Keratinocyte (primary cell): Measurements from ENCODE around the gene FAM229A. TPM values are rescaled to one million over a fixed set of nuclear protein-coding genes. Genes with fewer than 3 reads are reported as not detected.

Experiments
- DNase-seq: peaks from one replicate; pipeline ENCODE4 v3.0.0-alpha.2; 2011; ENCODE audit warnings: low read depth, missing footprints, low spot score
- FAIRE-seq: peaks from 2 replicates; lab custom pipeline; 2011; peaks lifted over from hg19 to GRCh38; lab: Jason Lieb, UNC
- H2AFZ ChIP-seq: 2 replicates; pipeline ENCODE4 v1.6.0; 2012; ENCODE audit warnings: low read length, control low read depth, inconsistent platforms; ENCODE audit not compliant: control insufficient read depth
- H3K27ac ChIP-seq: 2 replicates; pipeline ENCODE4 v1.5.1; 2011; ENCODE audit warnings: low read length; ENCODE audit not compliant: control insufficient read depth, insufficient read depth
- H3K27me3 ChIP-seq: 3 replicates; pipeline ENCODE4 v1.6.0; 2011; ENCODE audit warnings: low read length; ENCODE audit not compliant: control insufficient read depth, insufficient read depth; ENCODE audit errors: extremely low read depth
- H3K36me3 ChIP-seq, 2 experiments: 2 replicates in 1 of 2; 3 replicates in 1 of 2; pipeline ENCODE4 v1.5.1; 2011; ENCODE audit warnings: low read length in 2 of 2, mild to moderate bottlenecking in 1 of 2; ENCODE audit not compliant: control insufficient read depth in 2 of 2, insufficient read depth in 2 of 2; ENCODE audit errors: extremely low read depth in 1 of 2
- H3K4me1 ChIP-seq: 3 replicates; pipeline ENCODE4 v1.5.1; 2011; ENCODE audit warnings: low read length; ENCODE audit not compliant: control insufficient read depth, insufficient read depth; ENCODE audit errors: extremely low read depth
- H3K4me2 ChIP-seq: 3 replicates; pipeline ENCODE4 v1.6.0; 2011; ENCODE audit warnings: low read depth, low read length; ENCODE audit not compliant: control insufficient read depth, insufficient read depth; ENCODE audit errors: extremely low read depth
- H3K4me3 ChIP-seq, 3 experiments: fragments of 200-600 bp in 1 of 3; sonication (generic) in 1 of 3; 2 replicates in 2 of 3; 3 replicates in 1 of 3; pipeline ENCODE4 v1.5.1; 2011 to 2016; ENCODE audit warnings: low read length in 3 of 3, mild to moderate bottlenecking in 3 of 3, control low read depth in 2 of 3, inconsistent platforms in 1 of 3, low read depth in 1 of 3, mixed read lengths in 1 of 3, mixed run types in 1 of 3, moderate library complexity in 1 of 3; ENCODE audit not compliant: control insufficient read depth in 2 of 3, insufficient read depth in 2 of 3; ENCODE audit errors: extremely low read depth in 1 of 3
- H3K79me2 ChIP-seq: 2 replicates; pipeline ENCODE4 v1.6.0; 2012; ENCODE audit warnings: low read length; ENCODE audit not compliant: control insufficient read depth, insufficient read depth
- H3K9ac ChIP-seq: 3 replicates; pipeline ENCODE4 v1.6.0; 2011; ENCODE audit warnings: low read length; ENCODE audit not compliant: control insufficient read depth, insufficient read depth; ENCODE audit errors: extremely low read depth
- H3K9me1 ChIP-seq: 3 replicates; pipeline ENCODE4 v1.6.0; 2011; ENCODE audit warnings: low read length; ENCODE audit not compliant: control insufficient read depth, insufficient read depth; ENCODE audit errors: extremely low read depth
- H3K9me3 ChIP-seq: 2 replicates; pipeline ENCODE4 v1.5.1; 2012; ENCODE audit warnings: low read depth, low read length; ENCODE audit not compliant: control insufficient read depth
- H4K20me1 ChIP-seq: 3 replicates; pipeline ENCODE4 v1.6.0; 2011; ENCODE audit warnings: low read length; ENCODE audit not compliant: control insufficient read depth, insufficient read depth; ENCODE audit errors: extremely low read depth
- EZH2 ChIP-seq: IDR thresholded peaks from one replicate; pipeline ENCODE4 v1.6.1; 2012; ENCODE audit warnings: inconsistent platforms, mild to moderate bottlenecking, low read length, moderate library complexity
- dilution Hi-C: fragments of 300-500 bp; cut with MboI; formaldehyde crosslinking; loops from one replicate; pipeline ENCODE4 v1.7.0; 2020; ENCODE audit warnings: low sequenced_read_pairs; ENCODE audit not compliant: extremely low pct_ligation_motif_present
- polyA plus RNA-seq, 5 experiments: library from polyadenylated mRNA; depleted of rRNA in 3 of 5; stranded (reverse) in 3 of 5; stranded (forward) in 1 of 5; unstranded in 1 of 5; fragments of >200 nt; gene quantifications; 1 replicate in 1 of 5; 2 replicates in 3 of 5; 3 replicates in 1 of 5; pipeline versions ENCODE4 v1.2.1 to v1.2.3, GENCODE V29; 2011 to 2012; ENCODE audit warnings: missing spikeins in 2 of 5, low read depth in 1 of 5, low replicate concordance in 1 of 5
- TF ChIP-seq, protein P1 (sequence below), 3 experiments: IDR thresholded peaks in 1 of 3; conservative IDR thresholded peaks in 1 of 3; optimal IDR thresholded peaks in 1 of 3; 2 replicates in 2 of 3; 3 replicates in 1 of 3; pipeline versions ENCODE3 to v1.5.1; 2011; ENCODE audit warnings: low read length in 3 of 3, mild to moderate bottlenecking in 3 of 3, moderate library complexity in 2 of 3, control low read depth in 1 of 3, inconsistent platforms in 1 of 3; ENCODE audit not compliant: insufficient read depth in 2 of 3; ENCODE audit errors: extremely low read depth in 1 of 3

FAM229A gene
- polyA plus RNA-seq, 1 donor (not counting 4 experiments of a cell fraction or from before 2014, with no cell fraction given) = 1.1 TPM

DNA sequence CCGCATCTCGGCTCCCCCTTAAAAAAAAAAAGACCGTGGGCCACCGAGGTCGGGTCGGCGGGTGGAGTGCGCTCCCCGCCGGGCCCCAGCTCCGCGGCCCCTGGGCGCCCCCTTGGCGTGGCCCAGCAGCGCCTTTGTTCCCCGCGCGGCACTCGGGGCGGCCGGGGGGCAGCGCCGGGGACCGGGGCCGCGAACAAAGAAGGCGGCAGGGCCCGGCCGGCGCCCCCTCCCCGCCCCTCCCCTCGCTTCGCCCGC, 26.8 kb downstream of the FAM229A start:
- Histone ChIP-seq H3K27me3 (peaks cover 14% of the 10 kb centered on the region), H3K79me2 (no peaks in the 10 kb centered on the region), H3K9me3 (no peaks in the 10 kb centered on the region), H3K9ac (peak overlapping the region; percentile 58), H4K20me1 (peaks cover 2% of the 10 kb centered on the region), H3K4me2 (peak overlapping the region; percentile 69), H3K9me1 (no peaks in the 10 kb centered on the region), H2AFZ (no peak overlapping the region), H3K4me1 (peaks cover 33% of the 10 kb centered on the region), H3K27ac (no peak overlapping the region), H3K4me3 (peak overlapping the region in 2 of 3 experiments; percentile 42 to 62), H3K36me3 (peaks cover 12 to 14% of the 10 kb centered on the region in 2 experiments)
- TF ChIP-seq, protein P1, sequence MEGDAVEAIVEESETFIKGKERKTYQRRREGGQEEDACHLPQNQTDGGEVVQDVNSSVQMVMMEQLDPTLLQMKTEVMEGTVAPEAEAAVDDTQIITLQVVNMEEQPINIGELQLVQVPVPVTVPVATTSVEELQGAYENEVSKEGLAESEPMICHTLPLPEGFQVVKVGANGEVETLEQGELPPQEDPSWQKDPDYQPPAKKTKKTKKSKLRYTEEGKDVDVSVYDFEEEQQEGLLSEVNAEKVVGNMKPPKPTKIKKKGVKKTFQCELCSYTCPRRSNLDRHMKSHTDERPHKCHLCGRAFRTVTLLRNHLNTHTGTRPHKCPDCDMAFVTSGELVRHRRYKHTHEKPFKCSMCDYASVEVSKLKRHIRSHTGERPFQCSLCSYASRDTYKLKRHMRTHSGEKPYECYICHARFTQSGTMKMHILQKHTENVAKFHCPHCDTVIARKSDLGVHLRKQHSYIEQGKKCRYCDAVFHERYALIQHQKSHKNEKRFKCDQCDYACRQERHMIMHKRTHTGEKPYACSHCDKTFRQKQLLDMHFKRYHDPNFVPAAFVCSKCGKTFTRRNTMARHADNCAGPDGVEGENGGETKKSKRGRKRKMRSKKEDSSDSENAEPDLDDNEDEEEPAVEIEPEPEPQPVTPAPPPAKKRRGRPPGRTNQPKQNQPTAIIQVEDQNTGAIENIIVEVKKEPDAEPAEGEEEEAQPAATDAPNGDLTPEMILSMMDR (optimal IDR thresholded peaks at IDR 0.05 in 1 of 3, IDR thresholded peaks at IDR 0.05 in 1 of 3, conservative IDR thresholded peaks at IDR 0.05 in 1 of 3; ENCODE audit: extremely low read depth in 1 of 3, insufficient read depth in 2 of 3, low read length in 3 of 3) = no peak
- no peak for TF ChIP-seq EZH2
- dilution Hi-C loops = no loop called here
- no peak for FAIRE-seq
- DNase-seq = no peak

DNA sequence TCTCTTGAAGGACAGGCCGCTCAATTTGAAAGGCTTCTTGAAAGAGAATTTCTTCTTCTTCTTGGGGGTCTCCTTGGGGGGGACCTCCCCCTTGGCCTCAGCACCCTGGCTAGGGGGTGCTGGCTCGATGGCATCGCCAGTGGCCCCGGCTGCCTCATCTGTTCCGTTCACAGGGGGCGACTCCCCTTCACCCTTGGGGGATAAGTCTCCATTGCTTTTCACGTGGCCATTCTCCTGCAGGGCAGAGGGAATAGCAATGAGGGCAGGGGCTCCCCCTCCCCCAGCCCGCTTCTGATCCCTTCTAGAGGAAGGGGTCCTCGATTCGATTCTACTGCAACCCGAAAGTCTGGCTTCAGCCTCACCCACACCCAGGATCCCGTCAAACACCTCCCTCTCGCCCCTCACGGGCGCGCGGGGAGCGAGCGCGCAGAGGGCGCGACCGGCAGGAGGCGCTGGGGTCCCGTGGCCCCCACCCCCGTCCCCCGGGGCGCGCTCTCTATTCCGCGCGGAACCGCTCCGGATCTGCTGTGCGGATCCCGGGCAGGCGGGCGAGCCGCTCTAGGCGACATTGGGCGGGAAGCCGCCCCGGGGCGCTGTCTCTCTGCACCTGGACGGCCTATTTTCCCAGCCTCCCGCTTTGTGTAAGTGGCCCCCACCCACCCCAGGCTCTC, 27.3 kb downstream of the FAM229A start:
- Histone ChIP-seq H4K20me1 (peaks cover 2% of the 10 kb centered on the region), H3K79me2 (no peaks in the 10 kb centered on the region), H3K4me3 (peak overlapping the region; percentile 42 to 62 (median 42)), H2AFZ (no peak overlapping the region), H3K4me1 (peaks cover 33% of the 10 kb centered on the region), H3K27me3 (peaks cover 14% of the 10 kb centered on the region), H3K9ac (peak overlapping the region; percentile 15), H3K9me1 (no peaks in the 10 kb centered on the region), H3K4me2 (peak overlapping the region; percentile 69), H3K27ac (no peak overlapping the region), H3K9me3 (no peaks in the 10 kb centered on the region), H3K36me3 (peaks cover 14 to 19% of the 10 kb centered on the region in 2 experiments)
- dilution Hi-C loops = no loop called here
- TF ChIP-seq EZH2 = no peak
- TF ChIP-seq, protein P1 (optimal IDR thresholded peaks at IDR 0.05 in 1 of 3, IDR thresholded peaks at IDR 0.05 in 1 of 3, conservative IDR thresholded peaks at IDR 0.05 in 1 of 3; ENCODE audit: extremely low read depth in 1 of 3, insufficient read depth in 2 of 3, low read length in 3 of 3) = peak; percentile 31 to 55 (median 46)
- FAIRE-seq (no peak), DNase-seq (no peak)
